Adrenal gland (tissue), 5 donors: ENCODE measurements around the gene TMEM109.

Experiments used
- CTCF ChIP-seq, 6 experiments: fragments of 450-650 bp in 4 of 6; fragments of 200-600 bp in 2 of 6; sonication (generic) in 1 of 6; IDR thresholded peaks; 1 replicate in 5 of 6; 2 replicates in 1 of 6; pipeline versions ENCODE4 v1.5.1 to v1.8.0; 2016 to 2021; ENCODE audit warnings: antibody characterized with exemption in 6 of 6, mild to moderate bottlenecking in 2 of 6, moderate library complexity in 1 of 6
- POLR2A ChIP-seq, 2 donors: fragments of 450-650 bp; IDR thresholded peaks; one replicate each; pipeline ENCODE4 v1.6.1; 2017; ENCODE audit warnings: antibody characterized with exemption in 2 of 2, mild to moderate bottlenecking in 2 of 2, moderate library complexity in 1 of 2
- donor health status: DM: no; HTN: no; CAD: no.

DNA sequence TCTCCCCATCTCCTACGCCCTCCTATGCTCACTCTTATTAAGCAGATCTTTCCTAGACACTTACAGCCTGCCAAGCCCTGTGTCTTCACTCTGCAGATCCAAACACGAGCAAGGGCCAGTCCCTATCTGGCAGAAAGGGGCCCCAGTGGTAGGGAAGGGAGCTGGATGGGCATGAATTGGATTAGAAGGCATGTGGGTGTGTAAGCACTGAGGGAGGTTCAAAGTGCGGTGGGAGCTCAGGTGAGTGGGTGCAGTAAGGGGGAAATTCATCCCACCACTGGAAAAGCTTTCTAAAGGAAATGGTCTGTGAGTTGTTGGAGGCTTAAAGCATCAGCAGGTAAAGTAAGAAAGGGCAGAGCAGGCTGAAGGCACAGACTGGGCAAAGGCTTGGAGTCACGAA lies 15.8 kb downstream of the TMEM109 start:
- TF ChIP-seq CTCF (IDR thresholded peaks at IDR 0.05) (no peak), POLR2A (IDR thresholded peaks at IDR 0.05) (no peak)
